Ishikawa (cell line): ENCODE data around the gene UCN3.

Experiments
- CEBPB ChIP-seq: IDR thresholded peaks from 2 replicates; pipeline ENCODE4 v1.6.1; 2012
- CREB1 ChIP-seq: IDR thresholded peaks from 2 replicates; pipeline ENCODE4 v1.6.1; 2012; ENCODE audit warnings: low read depth
- EGR1 ChIP-seq: IDR thresholded peaks from 2 replicates; pipeline ENCODE4 v1.6.1; 2012
- EP300 ChIP-seq: IDR thresholded peaks from 2 replicates; pipeline ENCODE4 v1.6.1; 2012; ENCODE audit warnings: borderline replicate concordance
- FOXM1 ChIP-seq: IDR thresholded peaks from 2 replicates; pipeline ENCODE4 v1.6.1; 2012; ENCODE audit warnings: low read depth, borderline replicate concordance
- MAX ChIP-seq: IDR thresholded peaks from 2 replicates; pipeline ENCODE4 v1.6.1; 2012
- NFIC ChIP-seq: IDR thresholded peaks from 2 replicates; pipeline ENCODE4 v1.6.1; 2012
- RAD21 ChIP-seq: IDR thresholded peaks from 2 replicates; pipeline ENCODE4 v1.6.1; 2012; ENCODE audit warnings: low read depth
- REST ChIP-seq: IDR thresholded peaks from 2 replicates; pipeline ENCODE4 v1.6.1; 2012; ENCODE audit warnings: low read depth, mild to moderate bottlenecking
- TAF1 ChIP-seq: IDR thresholded peaks from 2 replicates; pipeline ENCODE4 v1.6.1; 2012; ENCODE audit warnings: low read depth, mild to moderate bottlenecking
- TCF12 ChIP-seq: IDR thresholded peaks from 2 replicates; pipeline ENCODE4 v1.6.1; 2012; ENCODE audit warnings: low read depth
- TEAD4 ChIP-seq: IDR thresholded peaks from 2 replicates; pipeline ENCODE4 v1.6.1; 2012
- USF1 ChIP-seq: IDR thresholded peaks from 2 replicates; pipeline ENCODE4 v1.6.1; 2012
- YY1 ChIP-seq: IDR thresholded peaks from 2 replicates; pipeline ENCODE4 v1.6.1; 2012; ENCODE audit warnings: low read depth
- ZBTB7A ChIP-seq: IDR thresholded peaks from 2 replicates; pipeline ENCODE4 v1.6.1; 2012; ENCODE audit warnings: low read depth

UCN3 gene

GRCh38 chr10:5349362-5349761 is 15.4 kb upstream of the UCN3 start:
- no peak for TF ChIP-seq MAX
- TF ChIP-seq USF1 = no peak
- no peak for TF ChIP-seq TEAD4
- TF ChIP-seq TCF12 = no peak
- TF ChIP-seq NFIC = no peak

- TF ChIP-seq FOXM1 (no peak), NFIC (no peak), CREB1 (no peak), USF1 (no peak), TAF1 (no peak), CEBPB (no peak), REST (no peak), ZBTB7A (no peak), MAX (no peak), TCF12 (no peak), RAD21 (no peak), YY1 (no peak)
Measured at GRCh38 chr10:5354068-5354467, 10.7 kb upstream of the UCN3 start.

- TF ChIP-seq YY1 (no peak), EGR1 (no peak), REST (no peak), TEAD4 (no peak), FOXM1 (no peak), TCF12 (no peak), TAF1 (no peak), RAD21 (no peak), MAX (no peak)
Measured at GRCh38 chr10:5355594-5356301, 9.0 kb upstream of the UCN3 start.

GRCh38 chr10:5356302-5356763 is 8.4 kb upstream of the UCN3 start:
- no peak for TF ChIP-seq REST

- TF ChIP-seq REST (no peak), ZBTB7A (no peak), MAX (no peak), NFIC (no peak), RAD21 (no peak), TCF12 (no peak), EGR1 (no peak), EP300 (no peak), TEAD4 (no peak), CREB1 (no peak), USF1 (no peak), TAF1 (no peak)
Measured at GRCh38 chr10:5360318-5360915, 4.3 kb upstream of the UCN3 start.
